Neural cell (in vitro differentiated cells): ENCODE data around the gene ROBO1.

ENCODE experiments used
- EP300 ChIP-seq: fragments of 450-650 bp; conservative IDR thresholded peaks from 2 replicates; pipeline ENCODE4 v1.6.1; 2014; ENCODE audit warnings: antibody characterized with exemption, mild to moderate bottlenecking, moderate library complexity; ENCODE audit not compliant: poor library complexity, severe bottlenecking
- EZH2 ChIP-seq: fragments of 200-600, 300-800 bp; shearing (Covaris generic), sonication (generic); IDR thresholded peaks from 2 replicates; pipeline ENCODE4 v1.6.1; 2014; ENCODE audit warnings: antibody characterized with exemption, low read length, borderline replicate concordance, mild to moderate bottlenecking; ENCODE audit not compliant: insufficient read depth, poor library complexity, severe bottlenecking
- MXI1 ChIP-seq: fragments of 450-650 bp; conservative IDR thresholded peaks from 2 replicates; pipeline ENCODE4 v1.6.1; 2014; ENCODE audit warnings: antibody characterized with exemption, mild to moderate bottlenecking; ENCODE audit not compliant: poor library complexity, severe bottlenecking
- POLR2AphosphoS5 ChIP-seq: IDR thresholded peaks from 2 replicates; pipeline ENCODE4 v1.6.1; 2012
- RAD21 ChIP-seq: fragments of 450-650 bp; conservative IDR thresholded peaks from 2 replicates; pipeline ENCODE4 v1.6.1; 2014; ENCODE audit warnings: antibody characterized with exemption, mild to moderate bottlenecking, moderate library complexity
- TAF1 ChIP-seq: IDR thresholded peaks from 2 replicates; pipeline ENCODE4 v1.6.1; 2012; ENCODE audit warnings: low read depth
- TF ChIP-seq, protein P1 (sequence below): fragments of 450-650 bp; IDR thresholded peaks from 2 replicates; pipeline ENCODE4 v1.5.1; 2014; ENCODE audit warnings: antibody characterized with exemption, mild to moderate bottlenecking, moderate library complexity; ENCODE audit not compliant: poor library complexity, severe bottlenecking
- TF ChIP-seq, protein P2 (sequence below): IDR thresholded peaks from 2 replicates; pipeline ENCODE4 v1.6.1; 2012; ENCODE audit warnings: borderline replicate concordance

DNA sequence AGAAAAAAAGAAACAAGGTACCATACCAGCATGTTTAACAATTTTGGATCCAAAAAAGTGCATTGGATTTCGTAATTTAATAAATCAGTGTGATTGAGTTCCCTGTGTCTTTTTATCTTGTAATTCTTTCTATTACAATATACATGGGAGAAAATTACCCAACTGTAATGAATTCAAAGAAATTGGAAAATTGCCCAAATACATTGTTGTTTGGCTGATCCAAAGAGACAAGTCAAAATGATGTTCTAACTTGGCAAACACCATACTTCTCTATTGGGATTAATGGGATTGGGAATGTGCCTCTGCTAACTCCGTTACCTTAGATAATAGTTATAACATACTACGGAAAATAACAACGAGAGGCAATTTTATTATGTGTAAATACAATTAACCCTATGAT is 1097.1 kb downstream of the ROBO1 start:
- TF ChIP-seq EZH2 (no peak), POLR2AphosphoS5 (no peak), EP300 (no peak), RAD21 (no peak), TAF1 (no peak), MXI1 (no peak)
- TF ChIP-seq, protein P1, sequence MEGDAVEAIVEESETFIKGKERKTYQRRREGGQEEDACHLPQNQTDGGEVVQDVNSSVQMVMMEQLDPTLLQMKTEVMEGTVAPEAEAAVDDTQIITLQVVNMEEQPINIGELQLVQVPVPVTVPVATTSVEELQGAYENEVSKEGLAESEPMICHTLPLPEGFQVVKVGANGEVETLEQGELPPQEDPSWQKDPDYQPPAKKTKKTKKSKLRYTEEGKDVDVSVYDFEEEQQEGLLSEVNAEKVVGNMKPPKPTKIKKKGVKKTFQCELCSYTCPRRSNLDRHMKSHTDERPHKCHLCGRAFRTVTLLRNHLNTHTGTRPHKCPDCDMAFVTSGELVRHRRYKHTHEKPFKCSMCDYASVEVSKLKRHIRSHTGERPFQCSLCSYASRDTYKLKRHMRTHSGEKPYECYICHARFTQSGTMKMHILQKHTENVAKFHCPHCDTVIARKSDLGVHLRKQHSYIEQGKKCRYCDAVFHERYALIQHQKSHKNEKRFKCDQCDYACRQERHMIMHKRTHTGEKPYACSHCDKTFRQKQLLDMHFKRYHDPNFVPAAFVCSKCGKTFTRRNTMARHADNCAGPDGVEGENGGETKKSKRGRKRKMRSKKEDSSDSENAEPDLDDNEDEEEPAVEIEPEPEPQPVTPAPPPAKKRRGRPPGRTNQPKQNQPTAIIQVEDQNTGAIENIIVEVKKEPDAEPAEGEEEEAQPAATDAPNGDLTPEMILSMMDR, result no peak
- TF ChIP-seq, protein P2, sequence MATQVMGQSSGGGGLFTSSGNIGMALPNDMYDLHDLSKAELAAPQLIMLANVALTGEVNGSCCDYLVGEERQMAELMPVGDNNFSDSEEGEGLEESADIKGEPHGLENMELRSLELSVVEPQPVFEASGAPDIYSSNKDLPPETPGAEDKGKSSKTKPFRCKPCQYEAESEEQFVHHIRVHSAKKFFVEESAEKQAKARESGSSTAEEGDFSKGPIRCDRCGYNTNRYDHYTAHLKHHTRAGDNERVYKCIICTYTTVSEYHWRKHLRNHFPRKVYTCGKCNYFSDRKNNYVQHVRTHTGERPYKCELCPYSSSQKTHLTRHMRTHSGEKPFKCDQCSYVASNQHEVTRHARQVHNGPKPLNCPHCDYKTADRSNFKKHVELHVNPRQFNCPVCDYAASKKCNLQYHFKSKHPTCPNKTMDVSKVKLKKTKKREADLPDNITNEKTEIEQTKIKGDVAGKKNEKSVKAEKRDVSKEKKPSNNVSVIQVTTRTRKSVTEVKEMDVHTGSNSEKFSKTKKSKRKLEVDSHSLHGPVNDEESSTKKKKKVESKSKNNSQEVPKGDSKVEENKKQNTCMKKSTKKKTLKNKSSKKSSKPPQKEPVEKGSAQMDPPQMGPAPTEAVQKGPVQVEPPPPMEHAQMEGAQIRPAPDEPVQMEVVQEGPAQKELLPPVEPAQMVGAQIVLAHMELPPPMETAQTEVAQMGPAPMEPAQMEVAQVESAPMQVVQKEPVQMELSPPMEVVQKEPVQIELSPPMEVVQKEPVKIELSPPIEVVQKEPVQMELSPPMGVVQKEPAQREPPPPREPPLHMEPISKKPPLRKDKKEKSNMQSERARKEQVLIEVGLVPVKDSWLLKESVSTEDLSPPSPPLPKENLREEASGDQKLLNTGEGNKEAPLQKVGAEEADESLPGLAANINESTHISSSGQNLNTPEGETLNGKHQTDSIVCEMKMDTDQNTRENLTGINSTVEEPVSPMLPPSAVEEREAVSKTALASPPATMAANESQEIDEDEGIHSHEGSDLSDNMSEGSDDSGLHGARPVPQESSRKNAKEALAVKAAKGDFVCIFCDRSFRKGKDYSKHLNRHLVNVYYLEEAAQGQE, result no peak
